Nephron progenitor cell (in vitro differentiated cells): ENCODE data around the gene SAMSN1.

ENCODE experiments used
- DNase-seq: peaks from one replicate; pipeline ENCODE4 v3.0.0; 2021
- H3K27ac Mint-ChIP-seq: 2 replicates; pipeline ENCODE4 v1.8.0; 2021; ENCODE audit warnings: mild to moderate bottlenecking, moderate library complexity, mixed read lengths
- H3K27me3 Mint-ChIP-seq: 2 replicates; pipeline ENCODE4 v1.8.0; 2021; ENCODE audit warnings: mild to moderate bottlenecking, low read depth, mixed read lengths; ENCODE audit not compliant: poor library complexity
- H3K36me3 Mint-ChIP-seq: 2 replicates; pipeline ENCODE4 v1.8.0; 2021; ENCODE audit warnings: low read depth, mixed read lengths
- H3K4me1 Mint-ChIP-seq: 2 replicates; pipeline ENCODE4 v1.8.0; 2021; ENCODE audit warnings: mixed read lengths
- H3K4me3 Mint-ChIP-seq: 2 replicates; pipeline ENCODE4 v1.8.0; 2021; ENCODE audit warnings: mild to moderate bottlenecking, moderate library complexity, mixed read lengths
- H3K9me3 Mint-ChIP-seq: 2 replicates; pipeline ENCODE4 v1.8.0; 2021; ENCODE audit warnings: mild to moderate bottlenecking, moderate library complexity, mixed read lengths
- CTCF ChIP-seq: fragments of 200-600 bp; sonication (generic); IDR thresholded peaks from 2 replicates; pipeline ENCODE4 v1.5.0; 2021; ENCODE audit warnings: antibody characterized with exemption

Gene SAMSN1

DNA sequence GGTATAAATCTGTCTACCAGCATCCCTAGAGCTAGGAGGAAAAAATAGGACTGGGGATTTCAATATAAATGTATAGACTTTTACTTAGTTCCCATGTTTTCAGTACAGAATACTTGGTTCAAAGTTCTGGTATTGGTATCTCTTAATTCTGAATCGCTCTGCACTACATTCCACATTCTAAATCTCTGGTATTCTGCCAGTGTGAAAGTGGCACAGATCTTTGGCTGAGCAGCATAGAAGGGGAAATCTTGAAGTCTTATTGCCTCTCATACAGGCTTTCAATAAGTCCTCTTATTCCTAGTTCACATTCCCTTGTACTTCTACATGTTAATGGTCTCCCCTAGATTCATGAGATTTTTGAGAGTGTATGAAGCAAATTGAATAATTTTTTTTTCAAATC, 89.2 kb downstream of the SAMSN1 start:
- H3K4me1 Mint-ChIP-seq: peaks cover 19% of the 10 kb centered on the region
- peaks cover 2% of the 10 kb centered on the region for H3K27me3 Mint-ChIP-seq
- TF ChIP-seq CTCF: no peak
- no peak overlapping the region for H3K4me3 Mint-ChIP-seq
- no peak overlapping the region for H3K27ac Mint-ChIP-seq
- H3K9me3 Mint-ChIP-seq: no peaks in the 10 kb centered on the region
- no peaks in the 10 kb centered on the region for H3K36me3 Mint-ChIP-seq
- DNase-seq: no peak

DNA sequence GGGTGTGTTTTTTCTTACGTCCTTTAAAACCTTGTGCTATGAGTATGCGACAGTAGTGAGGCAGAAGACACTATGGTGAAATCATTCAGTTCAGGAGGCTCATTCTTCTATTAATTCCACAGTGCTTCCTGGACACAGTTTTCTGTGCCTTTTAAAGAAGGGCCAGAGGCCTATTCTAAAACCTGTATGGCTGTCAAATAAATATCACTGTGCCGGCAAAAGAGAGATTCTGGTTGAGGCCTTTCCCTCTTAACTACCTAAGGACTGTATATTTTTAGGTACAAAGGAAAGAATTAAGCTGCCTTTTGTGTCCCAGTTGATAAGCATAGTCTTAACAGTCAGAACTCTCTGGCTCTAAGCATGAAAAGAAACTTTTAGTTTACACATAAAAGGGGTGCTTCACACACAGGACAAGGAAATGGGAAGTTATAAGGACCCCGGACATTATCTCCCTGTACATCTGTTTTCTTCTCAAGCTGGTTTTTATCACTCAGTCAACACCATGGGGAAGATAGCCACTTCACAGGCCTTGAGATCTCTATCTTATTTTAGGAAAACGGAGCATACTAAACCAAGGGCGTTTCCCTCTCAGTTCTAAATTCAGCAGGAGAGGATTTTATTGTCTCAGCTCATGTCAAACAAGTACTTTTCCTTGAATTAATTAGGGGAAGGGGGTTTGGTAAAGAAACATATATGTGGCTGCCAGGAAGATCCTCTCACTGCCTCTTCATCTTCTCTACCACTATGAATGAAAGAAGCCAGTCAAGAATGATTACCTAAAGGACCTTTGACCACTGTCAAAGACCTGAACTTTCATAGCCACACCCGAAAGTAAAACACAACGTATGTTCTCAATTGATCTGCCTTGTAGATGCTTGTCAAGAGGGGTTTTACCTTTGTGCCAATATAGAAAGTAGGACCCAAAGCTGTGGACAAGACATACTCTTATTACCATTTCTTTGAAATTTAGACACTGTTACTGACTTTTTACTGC, 91.8 kb downstream of the SAMSN1 start:
- DNase-seq: no peak
- no peak overlapping the region for H3K27ac Mint-ChIP-seq
- TF ChIP-seq CTCF: no peak
- H3K36me3 Mint-ChIP-seq: no peaks in the 10 kb centered on the region
- no peaks in the 10 kb centered on the region for H3K9me3 Mint-ChIP-seq
- H3K4me1 Mint-ChIP-seq: peaks cover 15% of the 10 kb centered on the region
- no peaks in the 10 kb centered on the region for H3K27me3 Mint-ChIP-seq
- H3K4me3 Mint-ChIP-seq: no peak overlapping the region

DNA sequence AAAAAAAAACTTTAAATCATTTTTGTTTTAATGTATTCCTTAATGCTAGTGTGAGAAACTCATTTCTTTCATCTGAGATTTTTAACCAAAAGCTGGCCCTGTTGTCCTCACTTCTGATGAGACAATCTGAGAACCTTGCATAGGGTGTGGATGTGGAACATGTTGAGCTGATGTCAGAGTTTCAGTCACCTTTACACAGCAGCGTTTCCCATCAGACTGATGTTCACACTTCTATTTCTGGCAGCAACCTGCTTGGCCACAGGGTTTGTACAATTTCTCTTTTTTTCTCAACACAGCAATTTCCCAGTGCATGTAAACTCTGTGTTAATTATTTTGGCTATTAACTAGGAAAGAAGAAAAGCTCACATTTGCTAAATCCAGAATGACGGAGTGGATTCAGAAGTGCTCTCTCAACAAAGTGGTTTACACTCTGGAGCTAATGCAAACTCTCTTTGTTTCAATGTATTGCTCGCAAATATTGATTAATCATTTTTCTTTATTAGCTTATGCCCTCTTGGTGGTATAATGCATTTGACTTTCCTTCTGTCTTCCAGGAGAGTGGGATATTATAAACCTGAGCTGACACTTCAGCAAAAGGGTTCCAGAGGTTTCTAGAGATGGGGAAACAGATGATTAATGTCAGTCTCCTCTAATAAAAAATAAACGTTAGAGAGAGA, 92.6 kb downstream of the SAMSN1 start:
- Mint-ChIP-seq H3K27ac (no peak overlapping the region), H3K27me3 (no peaks in the 10 kb centered on the region), H3K4me3 (no peak overlapping the region), H3K9me3 (no peaks in the 10 kb centered on the region), H3K4me1 (peaks cover 15% of the 10 kb centered on the region), H3K36me3 (no peaks in the 10 kb centered on the region)
- no peak for TF ChIP-seq CTCF
- DNase-seq: no peak

DNA sequence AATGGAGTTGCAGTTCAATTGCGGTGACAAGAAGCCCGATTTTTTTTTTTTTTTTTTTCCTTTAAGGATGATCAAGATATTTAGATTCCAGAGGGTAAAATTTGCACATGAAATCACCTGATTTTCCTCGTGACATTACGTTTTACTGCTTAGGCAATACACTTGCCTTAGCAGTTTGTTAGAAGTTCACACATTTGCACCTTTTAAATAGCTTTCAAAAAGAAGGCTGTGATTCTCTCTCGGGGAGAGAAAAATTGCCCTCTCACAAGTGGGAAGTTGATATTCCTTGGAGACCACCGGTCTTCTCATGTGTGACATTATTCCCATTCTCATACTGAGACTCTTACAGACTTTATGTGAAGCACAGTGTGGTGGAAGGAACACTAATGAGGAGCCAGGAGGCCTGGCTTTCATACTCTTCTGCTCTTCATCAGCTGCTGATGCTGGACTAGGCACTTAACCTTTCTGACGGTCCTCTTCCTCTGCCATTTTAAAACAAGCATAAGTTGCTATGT, 93.3 kb downstream of the SAMSN1 start:
- Mint-ChIP-seq H3K36me3 (no peaks in the 10 kb centered on the region), H3K4me3 (no peak overlapping the region), H3K9me3 (no peaks in the 10 kb centered on the region), H3K27me3 (no peaks in the 10 kb centered on the region), H3K27ac (peak overlapping the region; percentile 47), H3K4me1 (peaks cover 15% of the 10 kb centered on the region)
- no peak for DNase-seq
- TF ChIP-seq CTCF: no peak

DNA sequence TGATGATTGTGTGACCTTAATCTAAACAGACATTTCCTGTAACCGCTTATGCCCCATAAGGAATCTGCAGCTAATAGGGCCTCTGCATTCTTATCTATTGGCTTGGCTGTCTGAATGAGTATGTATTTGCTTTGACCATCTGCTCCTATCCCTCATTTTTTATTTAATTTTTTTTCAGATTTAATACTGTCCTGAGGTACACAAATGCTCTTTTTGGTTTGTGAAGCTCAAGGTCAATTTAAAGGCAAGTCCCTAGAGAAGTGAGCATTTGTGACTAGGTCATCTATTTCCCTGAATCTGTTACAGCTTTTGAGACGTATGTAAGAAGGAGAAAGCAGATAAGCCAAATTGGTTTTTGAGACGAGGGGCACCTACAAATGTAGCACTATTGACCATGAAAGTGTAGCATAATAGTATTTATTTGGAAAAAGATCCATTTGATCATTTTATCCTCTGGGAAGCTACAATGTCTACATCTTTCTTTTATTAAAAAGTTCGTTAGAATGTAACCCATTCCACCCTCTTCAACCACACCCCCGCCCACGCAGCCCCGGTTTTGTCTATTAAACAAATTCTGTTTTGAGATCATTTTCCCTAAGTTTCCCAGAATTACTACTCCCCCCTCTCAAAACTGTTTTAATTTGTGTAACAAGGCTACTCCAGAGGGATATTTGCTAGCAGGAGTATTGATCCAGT, 93.9 kb downstream of the SAMSN1 start:
- Mint-ChIP-seq H3K9me3 (no peaks in the 10 kb centered on the region), H3K27ac (no peak overlapping the region), H3K4me1 (peaks cover 15% of the 10 kb centered on the region), H3K27me3 (no peaks in the 10 kb centered on the region), H3K36me3 (no peaks in the 10 kb centered on the region), H3K4me3 (no peak overlapping the region)
- no peak for DNase-seq
- TF ChIP-seq CTCF: no peak
